Measurements from ENCODE around the gene ARMC7. TPM values are rescaled to one million over a fixed set of nuclear protein-coding genes. Genes with fewer than 3 reads are reported as not detected.

ARMC7 gene
- total and polyA plus RNA-seq, 2 of the 13 experiments (the other 11 are each of a cell fraction or from before 2014, with no cell fraction given): 3.9 to 4.2 TPM

DNA sequence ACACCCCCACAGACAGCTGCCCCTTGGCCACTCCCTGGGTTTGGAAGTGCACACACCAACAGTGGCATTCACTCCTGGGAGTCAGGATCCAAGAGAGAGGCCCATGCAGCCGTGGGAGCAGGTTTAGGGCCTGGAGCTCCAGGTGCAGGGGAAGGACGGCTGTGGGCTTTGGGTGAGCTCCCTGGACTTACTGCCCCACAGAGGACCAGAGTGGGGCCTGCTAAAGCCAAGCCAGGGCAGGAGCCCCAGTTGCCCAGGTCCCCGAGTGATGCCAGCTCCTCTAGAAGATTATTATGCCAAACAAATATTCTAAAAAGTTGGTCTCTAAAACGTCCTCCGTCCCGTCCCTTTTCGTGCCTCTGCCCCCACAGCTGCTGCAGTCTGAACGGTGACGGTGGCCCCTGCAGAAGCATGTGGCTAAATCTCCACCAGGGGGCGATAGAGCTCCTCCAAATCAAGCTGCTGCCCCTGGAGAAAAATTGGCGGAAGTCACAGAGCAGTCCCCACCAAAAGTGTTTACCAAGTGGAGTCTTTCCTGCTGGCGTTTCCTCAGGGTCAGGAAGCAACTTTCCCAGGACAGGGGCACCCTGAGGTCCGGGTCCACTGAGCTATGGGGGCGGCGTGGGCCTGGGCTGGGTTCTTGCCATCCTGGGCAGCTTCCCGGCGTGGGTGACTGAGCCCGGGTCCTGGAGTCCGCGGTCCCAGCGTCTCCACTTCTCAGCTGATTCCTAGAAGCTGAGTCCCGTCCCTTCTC is 4.2 kb downstream of the ARMC7 start (continued):
- TF ChIP-seq ZNF781 (CRISPR knock-in tag; IDR thresholded peaks at IDR 0.05; ENCODE audit: borderline replicate concordance, not compliant biosample characterization) (no peak), SMARCC2 (IDR thresholded peaks at IDR 0.05) (no peak), RELA (CRISPR knock-in tag; IDR thresholded peaks at IDR 0.05) (no peak), MYNN (CRISPR knock-in tag; IDR thresholded peaks at IDR 0.05; ENCODE audit: low read depth) (no peak), MXI1 (IDR thresholded peaks at IDR 0.05; ENCODE audit: borderline replicate concordance, low read depth, low read length) (peak; percentile 59; the same call in 1 of the 3 replicates), ZNF329 (CRISPR knock-in tag; IDR thresholded peaks at IDR 0.05; ENCODE audit: low read depth) (no peak), ZNF280D (CRISPR knock-in tag; IDR thresholded peaks at IDR 0.05) (no peak), FOXP1 (IDR thresholded peaks at IDR 0.05) (no peak), FOXP1 (CRISPR knock-in tag; IDR thresholded peaks at IDR 0.05) (peak; percentile 27; the same call in 1 of the 2 replicates), ARID4A (CRISPR knock-in tag; IDR thresholded peaks at IDR 0.05; ENCODE audit: borderline replicate concordance) (peak; percentile 59; the same call in 1 of the 2 replicates), ZNF256 (CRISPR knock-in tag; conservative IDR thresholded peaks at IDR 0.05) (no peak), ZSCAN9 (CRISPR knock-in tag; IDR thresholded peaks at IDR 0.05; ENCODE audit: borderline replicate concordance) (peak; percentile 42; the same call in 1 of the 2 replicates), ATF6 (CRISPR knock-in tag; conservative IDR thresholded peaks at IDR 0.05) (no peak), ZNF20 (CRISPR knock-in tag; IDR thresholded peaks at IDR 0.05) (no peak)
- TF ChIP-seq, protein P1, sequence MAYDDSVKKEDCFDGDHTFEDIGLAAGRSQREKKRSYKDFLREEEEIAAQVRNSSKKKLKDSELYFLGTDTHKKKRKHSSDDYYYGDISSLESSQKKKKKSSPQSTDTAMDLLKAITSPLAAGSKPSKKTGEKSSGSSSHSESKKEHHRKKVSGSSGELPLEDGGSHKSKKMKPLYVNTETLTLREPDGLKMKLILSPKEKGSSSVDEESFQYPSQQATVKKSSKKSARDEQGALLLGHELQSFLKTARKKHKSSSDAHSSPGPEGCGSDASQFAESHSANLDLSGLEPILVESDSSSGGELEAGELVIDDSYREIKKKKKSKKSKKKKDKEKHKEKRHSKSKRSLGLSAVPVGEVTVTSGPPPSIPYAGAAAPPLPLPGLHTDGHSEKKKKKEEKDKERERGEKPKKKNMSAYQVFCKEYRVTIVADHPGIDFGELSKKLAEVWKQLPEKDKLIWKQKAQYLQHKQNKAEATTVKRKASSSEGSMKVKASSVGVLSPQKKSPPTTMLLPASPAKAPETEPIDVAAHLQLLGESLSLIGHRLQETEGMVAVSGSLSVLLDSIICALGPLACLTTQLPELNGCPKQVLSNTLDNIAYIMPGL (CRISPR knock-in tag; IDR thresholded peaks at IDR 0.05; ENCODE audit: borderline replicate concordance in 1 of 2, low read depth in 1 of 2): peak; percentile 87 to 88; a peak in 3 of 4 replicates
- TF ChIP-seq, protein P2, sequence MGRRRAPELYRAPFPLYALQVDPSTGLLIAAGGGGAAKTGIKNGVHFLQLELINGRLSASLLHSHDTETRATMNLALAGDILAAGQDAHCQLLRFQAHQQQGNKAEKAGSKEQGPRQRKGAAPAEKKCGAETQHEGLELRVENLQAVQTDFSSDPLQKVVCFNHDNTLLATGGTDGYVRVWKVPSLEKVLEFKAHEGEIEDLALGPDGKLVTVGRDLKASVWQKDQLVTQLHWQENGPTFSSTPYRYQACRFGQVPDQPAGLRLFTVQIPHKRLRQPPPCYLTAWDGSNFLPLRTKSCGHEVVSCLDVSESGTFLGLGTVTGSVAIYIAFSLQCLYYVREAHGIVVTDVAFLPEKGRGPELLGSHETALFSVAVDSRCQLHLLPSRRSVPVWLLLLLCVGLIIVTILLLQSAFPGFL (CRISPR knock-in tag; IDR thresholded peaks at IDR 0.05): no peak
